GM12892 (cell line): ENCODE measurements around the gene WWP2.

ENCODE experiments used
- POLR2A ChIP-seq: IDR thresholded peaks from 2 replicates; pipeline ENCODE4 v1.6.1; 2011; ENCODE audit warnings: low read depth, low read length, control low read depth
- POLR2AphosphoS5 ChIP-seq: IDR thresholded peaks from 2 replicates; pipeline ENCODE4 v1.6.1; 2011; ENCODE audit warnings: low read depth, low read length, control low read depth

GRCh38 chr16:69745232-69745612 is 16.9 kb upstream of the WWP2 start:
- TF ChIP-seq POLR2A, result no peak; the same call in 1 of the 2 replicates
- TF ChIP-seq POLR2AphosphoS5, result peak; percentile 68; the same call in 1 of the 2 replicates
